Endothelial cell of umbilical vein (primary cell): Measurements from ENCODE around the gene FGD3. TPM values are rescaled to one million over a fixed set of nuclear protein-coding genes. Genes with fewer than 3 reads are reported as not detected.

ENCODE experiments used
- BruUV-seq: library from RNA; stranded (reverse); fragments of 400-500 nt; replicated peaks from 2 replicates; lab custom pipeline; 2021; lab: Mats Ljungman, UMichigan
- CTCF ChIA-PET: fragments of 300-600, 350-600 bp; sonication (Branson Sonifier 250); formaldehyde crosslinking; loops from one replicate; lab custom pipeline; 2021; ENCODE audit warnings: antibody characterized with exemption, inconsistent platforms; lab: Charles Lee
- POLR2A ChIA-PET: fragments of 300-600, 350-600 bp; sonication (Branson Sonifier 250); formaldehyde crosslinking; loops from one replicate; lab custom pipeline; 2021; ENCODE audit warnings: antibody characterized with exemption, inconsistent platforms; lab: Charles Lee
- DNase-seq: peaks from one replicate; pipeline ENCODE4 v3.0.0-alpha.2; 2011; ENCODE audit warnings: low read depth, low spot score
- FAIRE-seq: peaks from 2 replicates; lab custom pipeline; 2011; peaks lifted over from hg19 to GRCh38; lab: Jason Lieb, UNC
- H2AFZ ChIP-seq: 2 replicates; pipeline ENCODE4 v1.6.0; 2012; ENCODE audit warnings: low read depth, low read length, control low read depth, inconsistent platforms
- H3K27ac ChIP-seq: 2 replicates; pipeline ENCODE4 v1.5.1; 2011; ENCODE audit warnings: low read depth, mild to moderate bottlenecking, control low read depth, low read length, moderate library complexity; ENCODE audit not compliant: insufficient read depth
- H3K27me3 ChIP-seq, 2 experiments: 2 replicates each; pipeline versions ENCODE4 v1.6.0 to v1.6.1; 2011; ENCODE audit warnings: low read length in 2 of 2, mixed read lengths in 1 of 2; ENCODE audit not compliant: control insufficient read depth in 2 of 2, insufficient read depth in 2 of 2
- H3K36me3 ChIP-seq, 2 experiments: 2 replicates in 1 of 2; 3 replicates in 1 of 2; pipeline ENCODE4 v1.5.1; 2011; ENCODE audit warnings: low read length in 2 of 2, mild to moderate bottlenecking in 1 of 2, moderate library complexity in 1 of 2; ENCODE audit not compliant: control insufficient read depth in 2 of 2, insufficient read depth in 2 of 2; ENCODE audit errors: extremely low read depth in 1 of 2
- H3K4me1 ChIP-seq: 3 replicates; pipeline ENCODE4 v1.5.1; 2011; ENCODE audit warnings: mild to moderate bottlenecking, low read length; ENCODE audit not compliant: control insufficient read depth, insufficient read depth; ENCODE audit errors: extremely low read depth
- H3K4me2 ChIP-seq: 2 replicates; pipeline ENCODE4 v1.6.1; 2011; ENCODE audit warnings: low read length, control low read depth, mixed read lengths; ENCODE audit not compliant: insufficient read depth
- H3K4me3 ChIP-seq, 3 experiments: fragments of 200-600 bp in 1 of 3; sonication (generic), shearing (Covaris generic) in 1 of 3; replicated peaks in 1 of 3; 2 replicates each; pipeline ENCODE4 v1.5.1; 2011 to 2016; ENCODE audit warnings: control low read depth in 3 of 3, low read length in 3 of 3, mild to moderate bottlenecking in 2 of 3, inconsistent platforms in 1 of 3, low read depth in 1 of 3, moderate library complexity in 1 of 3; ENCODE audit not compliant: insufficient read depth in 1 of 3
- H3K79me2 ChIP-seq: 2 replicates; pipeline ENCODE4 v1.6.0; 2012; ENCODE audit warnings: low read length, inconsistent platforms; ENCODE audit not compliant: control insufficient read depth, insufficient read depth
- H3K9ac ChIP-seq: replicated peaks from 2 replicates; pipeline ENCODE3; 2011; ENCODE audit warnings: low read length, control low read depth; ENCODE audit not compliant: insufficient read depth; ENCODE audit errors: extremely low read depth
- H3K9me1 ChIP-seq: replicated peaks from 3 replicates; pipeline ENCODE4 v1.6.0; 2011; ENCODE audit warnings: mild to moderate bottlenecking, low read length; ENCODE audit not compliant: control insufficient read depth, insufficient read depth; ENCODE audit errors: extremely low read depth
- H3K9me3 ChIP-seq: replicated peaks from 2 replicates; pipeline ENCODE4 v1.5.1; 2012; ENCODE audit warnings: low read length, inconsistent platforms; ENCODE audit not compliant: control insufficient read depth, insufficient read depth
- H4K20me1 ChIP-seq: replicated peaks from 2 replicates; pipeline ENCODE3; 2011; ENCODE audit warnings: mild to moderate bottlenecking, low read length; ENCODE audit not compliant: control insufficient read depth, insufficient read depth; ENCODE audit errors: extremely low read depth
- EZH2 ChIP-seq: IDR thresholded peaks from 2 replicates; pipeline ENCODE4 v1.6.1; 2012; ENCODE audit warnings: borderline replicate concordance, low read depth, mild to moderate bottlenecking, moderate library complexity, low read length, inconsistent platforms; ENCODE audit not compliant: severe bottlenecking
- FOS ChIP-seq: IDR thresholded peaks from 2 replicates; pipeline ENCODE4 v1.6.1; 2011; ENCODE audit warnings: mild to moderate bottlenecking, low read length, moderate library complexity, borderline replicate concordance; ENCODE audit not compliant: insufficient read depth
- GATA2 ChIP-seq: IDR thresholded peaks from 2 replicates; pipeline ENCODE4 v1.7.0; 2011; ENCODE audit warnings: low read depth, mild to moderate bottlenecking, moderate library complexity, mixed read lengths, low read length; ENCODE audit not compliant: insufficient read length, insufficient read depth
- JUN ChIP-seq: IDR thresholded peaks from 2 replicates; pipeline ENCODE4 v1.6.1; 2011; ENCODE audit warnings: borderline replicate concordance, low read depth; ENCODE audit not compliant: insufficient read length, insufficient read depth
- MYC ChIP-seq: IDR thresholded peaks from one replicate; pipeline ENCODE4 v1.6.1; 2011; ENCODE audit warnings: mild to moderate bottlenecking, low read depth, low read length
- POLR2A ChIP-seq: IDR thresholded peaks from 2 replicates; pipeline ENCODE4 v1.6.1; 2012; ENCODE audit warnings: low read depth, mild to moderate bottlenecking, control low read depth, low read length
- POLR2AphosphoS5 ChIP-seq: IDR thresholded peaks from 2 replicates; pipeline ENCODE4 v1.6.1; 2012; ENCODE audit warnings: low read depth, mild to moderate bottlenecking, control low read depth, low read length, moderate library complexity; ENCODE audit not compliant: insufficient read depth
- dilution Hi-C: fragments of 300-500 bp; cut with MboI; formaldehyde crosslinking; loops from one replicate; pipeline ENCODE4 v1.15.0; 2019; ENCODE audit warnings: low sequenced_read_pairs; ENCODE audit not compliant: extremely low pct_ligation_motif_present
- intact Hi-C: fragments of 100-400 bp; cut with micrococcal nuclease; formaldehyde crosslinking; loops from one replicate; pipeline ENCODE4 v1.10.0; 2022
- polyA plus RNA-seq, 4 experiments: library from polyadenylated mRNA; depleted of rRNA in 3 of 4; stranded (reverse) in 3 of 4; unstranded in 1 of 4; fragments of >200 nt; gene quantifications; 2 replicates each; pipeline versions ENCODE4 v1.2.1 to v1.2.3, GENCODE V29; 2011 to 2012; ENCODE audit warnings: missing spikeins in 1 of 4
- total RNA-seq: library from RNA; stranded (reverse); gene quantifications from 2 replicates; pipeline ENCODE4 v1.2.3, GENCODE V29; 2021
- TF ChIP-seq, protein P1 (sequence below): IDR thresholded peaks from 2 replicates; pipeline ENCODE4 v1.6.1; 2011; ENCODE audit not compliant: insufficient read depth, insufficient read length
- TF ChIP-seq, protein P2 (sequence below), 2 donors: IDR thresholded peaks; 1 replicate in 1 of 2; 2 replicates in 1 of 2; pipeline ENCODE4 v1.5.1; 2011; ENCODE audit warnings: low read length in 2 of 2, mild to moderate bottlenecking in 2 of 2, moderate library complexity in 2 of 2, control low read depth in 1 of 2, inconsistent platforms in 1 of 2, low read depth in 1 of 2; ENCODE audit not compliant: insufficient read depth in 1 of 2; ENCODE audit errors: extremely low read depth in 1 of 2

The FGD3 gene
- total and polyA plus RNA-seq, 2 donors (not counting 3 experiments of a cell fraction or from before 2014, with no cell fraction given): not detected

DNA sequence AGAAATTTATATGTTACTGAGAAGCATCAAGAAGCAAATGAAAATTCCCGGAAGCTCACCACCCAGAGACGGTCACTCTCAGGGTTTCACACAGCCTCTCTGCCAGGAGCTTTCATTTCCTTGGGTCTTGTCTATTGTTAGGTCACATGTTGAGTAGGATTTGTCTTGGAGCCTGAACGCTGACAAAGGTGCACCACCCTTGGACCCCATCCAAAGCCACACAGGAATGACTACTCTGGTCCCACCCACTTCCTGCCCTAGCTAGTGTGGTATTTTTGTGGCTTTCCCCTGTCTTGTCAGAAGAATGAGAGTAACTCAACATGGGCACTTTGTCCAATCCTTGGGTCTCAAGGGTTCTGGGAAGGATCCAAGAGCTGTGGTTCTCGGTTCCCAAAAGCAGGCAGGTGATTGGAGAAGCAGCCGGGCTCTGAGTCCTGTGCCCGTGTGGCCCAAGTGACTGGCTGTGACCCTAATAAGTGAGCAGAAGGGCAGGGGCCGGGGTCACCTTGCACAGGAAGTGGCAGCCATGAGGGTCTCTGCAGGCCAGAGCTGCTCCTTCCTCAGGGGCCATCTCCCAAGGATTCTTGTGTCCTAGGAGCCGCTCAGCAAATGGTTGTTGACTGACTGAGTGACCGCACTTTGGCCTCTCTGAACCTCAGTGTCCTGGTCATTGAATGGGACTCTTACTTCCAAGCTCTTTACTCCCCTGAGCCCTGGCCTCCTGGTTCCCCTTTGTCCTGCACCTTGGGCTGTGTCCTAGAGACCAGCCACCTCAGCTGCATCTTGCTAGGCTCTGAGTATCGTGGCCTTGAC lies 6.9 kb downstream of the FGD3 start:
- ChIA-PET POLR2A (no interaction called here), CTCF (interaction anchor here (0.9 to 1.9 kb wide), 5 partner anchors 11 to 351 kb away, joined by 3 to 7 read pairs (median 3); no protein-coding TSS in a partner anchor)
- Histone ChIP-seq H3K4me1 (no peaks in the 10 kb centered on the region), H3K9ac (no peak overlapping the region), H4K20me1 (no peaks in the 10 kb centered on the region), H3K4me3 (no peak overlapping the region), H3K9me3 (no peaks in the 10 kb centered on the region), H3K9me1 (no peaks in the 10 kb centered on the region), H3K27ac (no peak overlapping the region), H3K27me3 (no peaks in the 10 kb centered on the region), H3K36me3 (no peaks in the 10 kb centered on the region), H2AFZ (no peak overlapping the region), H3K79me2 (no peaks in the 10 kb centered on the region), H3K4me2 (no peak overlapping the region)
- intact Hi-C loops: no loop called here
- TF ChIP-seq EZH2: no peak
- TF ChIP-seq FOS: no peak
- no peak for TF ChIP-seq GATA2
- TF ChIP-seq JUN: no peak
- no peak for TF ChIP-seq MYC
- TF ChIP-seq POLR2AphosphoS5: no peak
- no peak for TF ChIP-seq POLR2A
- TF ChIP-seq, protein P1, sequence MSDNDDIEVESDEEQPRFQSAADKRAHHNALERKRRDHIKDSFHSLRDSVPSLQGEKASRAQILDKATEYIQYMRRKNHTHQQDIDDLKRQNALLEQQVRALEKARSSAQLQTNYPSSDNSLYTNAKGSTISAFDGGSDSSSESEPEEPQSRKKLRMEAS: no peak
- TF ChIP-seq, protein P2, sequence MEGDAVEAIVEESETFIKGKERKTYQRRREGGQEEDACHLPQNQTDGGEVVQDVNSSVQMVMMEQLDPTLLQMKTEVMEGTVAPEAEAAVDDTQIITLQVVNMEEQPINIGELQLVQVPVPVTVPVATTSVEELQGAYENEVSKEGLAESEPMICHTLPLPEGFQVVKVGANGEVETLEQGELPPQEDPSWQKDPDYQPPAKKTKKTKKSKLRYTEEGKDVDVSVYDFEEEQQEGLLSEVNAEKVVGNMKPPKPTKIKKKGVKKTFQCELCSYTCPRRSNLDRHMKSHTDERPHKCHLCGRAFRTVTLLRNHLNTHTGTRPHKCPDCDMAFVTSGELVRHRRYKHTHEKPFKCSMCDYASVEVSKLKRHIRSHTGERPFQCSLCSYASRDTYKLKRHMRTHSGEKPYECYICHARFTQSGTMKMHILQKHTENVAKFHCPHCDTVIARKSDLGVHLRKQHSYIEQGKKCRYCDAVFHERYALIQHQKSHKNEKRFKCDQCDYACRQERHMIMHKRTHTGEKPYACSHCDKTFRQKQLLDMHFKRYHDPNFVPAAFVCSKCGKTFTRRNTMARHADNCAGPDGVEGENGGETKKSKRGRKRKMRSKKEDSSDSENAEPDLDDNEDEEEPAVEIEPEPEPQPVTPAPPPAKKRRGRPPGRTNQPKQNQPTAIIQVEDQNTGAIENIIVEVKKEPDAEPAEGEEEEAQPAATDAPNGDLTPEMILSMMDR (IDR thresholded peaks at IDR 0.05; ENCODE audit: extremely low read depth in 1 of 2, insufficient read depth in 1 of 2, low read depth in 1 of 2, low read length in 2 of 2): no peak
- BruUV-seq: no TSS peak
- peak; percentile 49 for FAIRE-seq
- no peak for DNase-seq
- dilution Hi-C loops: no loop called here
